H1 (cell line): Measurements from ENCODE around the gene ARHGAP24. TPM values are rescaled to one million over a fixed set of nuclear protein-coding genes. Genes with fewer than 3 reads are reported as not detected.

Experiments
- BCL11A ChIP-seq, 2 experiments: IDR thresholded peaks; one replicate each; pipeline ENCODE4 v1.6.1; 2011; ENCODE audit warnings: low read depth in 2 of 2, low read length in 2 of 2, mild to moderate bottlenecking in 2 of 2
- KDM5A ChIP-seq: fragments of 200-600 bp; IDR thresholded peaks from 2 replicates; pipeline ENCODE4 v1.7.1; 2012; ENCODE audit warnings: mild to moderate bottlenecking, low read length, inconsistent platforms, mixed read lengths
- SP4 ChIP-seq: IDR thresholded peaks from 2 replicates; pipeline ENCODE4 v1.6.1; 2012; ENCODE audit warnings: low read length, inconsistent platforms
- TAF7 ChIP-seq: optimal IDR thresholded peaks from 2 replicates; pipeline ENCODE3; 2011; ENCODE audit warnings: low read depth, mild to moderate bottlenecking, inconsistent platforms, low read length, moderate library complexity, borderline replicate concordance
- TBP ChIP-seq: IDR thresholded peaks from 2 replicates; pipeline ENCODE4 v1.6.1; 2011; ENCODE audit warnings: low read depth, low read length, improper control_type of control experiment
- YY1 ChIP-seq: IDR thresholded peaks from 2 replicates; pipeline ENCODE4 v1.6.1; 2011; ENCODE audit warnings: low read depth, mild to moderate bottlenecking, low read length
- polyA plus RNA-seq, 7 experiments: library from polyadenylated mRNA; depleted of rRNA in 3 of 7; stranded (reverse) in 5 of 7; unstranded in 2 of 7; fragments of >200 nt in 5 of 7; fragments of 200-250 nt in 2 of 7; gene quantifications; 1 replicate in 5 of 7; 2 replicates in 1 of 7; 4 replicates in 1 of 7; pipeline versions ENCODE4 v1.2.1 to v1.2.3, GENCODE V29; 2011 to 2013; ENCODE audit warnings: missing spikeins in 2 of 7, mixed read lengths in 2 of 7
- total RNA-seq: library from RNA; stranded (reverse); fragmentation: NEBNext Ultra II Directional; extraction: Animal tissue kit (Norgen Biotek cat#: 25700); gene quantifications from 2 replicates; pipeline ENCODE4 v1.2.1, GENCODE V29; 2021

ARHGAP24 gene
- total and polyA plus RNA-seq, 2 of the 8 experiments (the other 6 are each of a cell fraction or from before 2014, with no cell fraction given), result 0.08 to 0.50 TPM

GRCh38 chr4:85803856-85804255, 328.9 kb downstream of the ARHGAP24 start (continued):
- TF ChIP-seq YY1 (no peak), BCL11A (IDR thresholded peaks at IDR 0.05; ENCODE audit: low read depth in 2 of 2, low read length in 2 of 2) (no peak), KDM5A (no peak), SP4 (no peak), TBP (no peak), TAF7 (no peak)
